Stimulated activated CD8-positive, alpha-beta memory T cell treated with anti-CD3 and anti-CD28 coated beads, Interleukin-12 subunit alpha, Interleukin-12 subunit beta, amount 100 ng/mL, for 24 hours (primary cell): ENCODE measurements around the gene OVOL2.

ENCODE experiments used
- DNase-seq: peaks from one replicate; pipeline ENCODE4 v3.0.0-alpha.2; 2020; ENCODE audit errors: extremely low read depth

Gene OVOL2

DNA sequence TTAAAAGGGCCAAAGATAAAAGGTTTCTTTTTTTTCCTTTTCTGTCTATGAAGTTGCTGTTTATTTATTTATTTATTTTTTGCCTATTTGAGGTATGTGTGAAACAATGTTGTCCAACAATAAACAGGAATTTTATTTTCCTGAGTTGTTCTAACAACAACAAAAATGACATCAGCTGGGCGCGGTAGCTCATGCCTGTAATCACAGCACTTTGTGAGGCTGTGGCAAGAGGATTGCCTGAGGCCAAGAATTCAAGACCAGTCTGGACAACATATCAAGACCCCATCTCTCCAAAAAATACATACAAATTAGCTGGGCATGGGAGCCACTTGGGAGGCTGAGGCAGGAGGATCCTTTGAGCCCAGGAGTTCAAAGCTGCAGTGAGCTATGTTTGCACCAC is 44.8 kb downstream of the OVOL2 start:
- no peak for DNase-seq

DNA sequence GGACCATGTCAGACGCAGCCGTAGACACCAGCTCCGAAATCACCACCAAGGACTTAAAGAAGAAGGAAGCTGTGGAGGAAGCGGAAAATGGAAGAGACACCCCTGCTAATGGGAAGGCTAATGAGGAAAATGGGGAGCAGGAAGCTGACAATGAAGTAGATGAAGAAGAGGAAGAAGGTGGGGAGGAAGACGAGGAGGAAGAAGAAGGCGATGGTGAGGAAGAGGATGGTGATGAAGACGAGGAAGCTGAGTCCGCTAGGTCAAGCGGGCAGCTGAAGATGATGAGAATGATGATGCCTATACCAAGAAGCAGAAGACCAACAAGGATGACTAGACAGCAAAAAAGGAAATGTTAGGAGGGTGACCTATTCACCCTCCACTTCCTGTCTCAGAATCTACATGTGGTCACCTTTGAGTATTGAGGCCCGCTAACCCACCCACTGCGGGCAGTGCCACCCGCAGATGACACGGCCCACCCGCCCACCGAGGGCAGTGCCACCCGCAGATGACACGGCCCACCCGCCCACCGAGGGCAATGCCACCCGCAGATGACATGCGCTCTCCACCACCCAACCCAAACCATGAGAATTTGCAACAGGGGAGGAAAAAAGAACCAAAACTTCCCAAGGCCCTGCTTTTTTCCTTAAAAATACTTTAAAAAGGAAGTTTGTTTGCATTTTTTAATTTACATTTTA is 45.6 kb downstream of the OVOL2 start:
- DNase-seq = no peak

- DNase-seq = no peak
Observed at GRCh38 chr20:18011482-18011881, 46.2 kb downstream of the OVOL2 start.

- DNase-seq = no peak
Observed at GRCh38 chr20:18009116-18009515, 48.6 kb downstream of the OVOL2 start.

DNA sequence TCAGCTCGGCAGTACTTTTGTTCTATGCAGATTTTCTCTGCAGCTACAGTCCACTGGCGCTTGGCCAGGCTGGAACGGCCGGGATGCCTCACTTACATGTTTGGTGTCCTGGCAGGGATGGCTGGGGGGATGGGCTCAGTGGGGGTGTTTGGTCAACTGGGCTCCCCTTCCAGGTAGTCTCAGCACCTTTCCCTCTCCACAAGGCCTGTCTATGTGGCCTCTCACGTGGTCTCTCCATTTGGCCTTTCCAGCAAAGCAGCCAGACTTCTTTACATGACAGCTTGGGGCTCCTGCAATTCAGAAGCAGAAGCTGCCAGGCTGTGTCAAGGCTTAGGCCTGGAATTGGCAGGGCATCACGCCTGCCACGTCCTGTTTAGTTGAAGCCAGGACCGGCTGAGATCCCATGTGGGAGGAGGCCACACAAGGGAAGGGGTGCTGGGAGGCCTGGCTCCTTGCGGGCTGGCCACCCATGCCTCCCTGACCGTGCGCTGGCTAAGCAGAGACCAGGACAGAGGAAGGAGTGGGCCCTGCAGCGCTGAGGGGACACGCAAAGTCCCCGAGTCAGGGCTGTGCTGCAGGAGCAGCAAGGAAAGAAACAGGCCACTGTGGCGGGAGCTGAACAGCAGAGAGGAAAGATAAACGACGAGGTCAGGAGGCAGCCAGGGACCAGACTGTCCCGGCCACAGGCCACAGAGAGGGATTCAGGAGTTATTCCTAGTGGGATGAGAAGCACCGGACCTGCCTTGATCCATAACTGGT is 50.0 kb downstream of the OVOL2 start:
- no peak for DNase-seq

DNA sequence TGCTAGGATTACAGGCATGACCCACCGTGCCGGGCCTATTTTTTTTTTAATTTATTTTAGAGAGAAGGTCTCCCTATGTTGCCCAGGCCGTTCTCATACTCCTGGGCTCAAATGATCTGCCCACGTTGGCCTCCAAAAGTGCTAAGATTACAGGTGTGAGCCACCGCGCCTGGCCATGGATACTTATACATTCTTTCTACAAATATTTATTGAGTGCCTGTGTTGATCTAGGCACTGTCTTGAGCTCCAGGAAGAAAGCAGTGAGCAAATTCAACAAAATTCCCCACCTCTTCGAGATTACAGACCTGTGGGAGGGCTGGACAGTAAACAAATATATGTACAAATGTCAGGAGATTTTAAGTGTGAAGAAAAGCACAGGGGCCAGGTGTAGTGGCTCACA is 51.0 kb downstream of the OVOL2 start:
- no peak for DNase-seq

DNA sequence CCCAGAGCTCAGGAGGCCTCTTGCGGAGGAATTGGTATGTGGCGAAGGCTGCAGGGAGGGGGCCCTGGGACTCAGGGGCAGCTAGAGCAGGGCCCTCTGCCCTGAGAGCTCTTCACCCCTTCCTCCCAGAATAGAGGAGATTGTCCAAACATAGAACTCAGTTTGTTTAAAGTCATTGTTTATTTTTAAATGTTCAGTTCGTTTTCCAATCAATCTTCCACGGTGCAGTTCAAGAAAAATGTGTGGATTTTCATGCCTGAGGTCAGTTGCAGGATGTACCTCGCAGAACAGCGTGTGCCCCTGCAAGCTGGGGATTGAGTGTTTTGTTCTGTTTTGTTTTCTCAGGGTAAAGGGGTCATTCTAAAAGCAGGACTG is 51.7 kb downstream of the OVOL2 start:
- no peak for DNase-seq

DNA sequence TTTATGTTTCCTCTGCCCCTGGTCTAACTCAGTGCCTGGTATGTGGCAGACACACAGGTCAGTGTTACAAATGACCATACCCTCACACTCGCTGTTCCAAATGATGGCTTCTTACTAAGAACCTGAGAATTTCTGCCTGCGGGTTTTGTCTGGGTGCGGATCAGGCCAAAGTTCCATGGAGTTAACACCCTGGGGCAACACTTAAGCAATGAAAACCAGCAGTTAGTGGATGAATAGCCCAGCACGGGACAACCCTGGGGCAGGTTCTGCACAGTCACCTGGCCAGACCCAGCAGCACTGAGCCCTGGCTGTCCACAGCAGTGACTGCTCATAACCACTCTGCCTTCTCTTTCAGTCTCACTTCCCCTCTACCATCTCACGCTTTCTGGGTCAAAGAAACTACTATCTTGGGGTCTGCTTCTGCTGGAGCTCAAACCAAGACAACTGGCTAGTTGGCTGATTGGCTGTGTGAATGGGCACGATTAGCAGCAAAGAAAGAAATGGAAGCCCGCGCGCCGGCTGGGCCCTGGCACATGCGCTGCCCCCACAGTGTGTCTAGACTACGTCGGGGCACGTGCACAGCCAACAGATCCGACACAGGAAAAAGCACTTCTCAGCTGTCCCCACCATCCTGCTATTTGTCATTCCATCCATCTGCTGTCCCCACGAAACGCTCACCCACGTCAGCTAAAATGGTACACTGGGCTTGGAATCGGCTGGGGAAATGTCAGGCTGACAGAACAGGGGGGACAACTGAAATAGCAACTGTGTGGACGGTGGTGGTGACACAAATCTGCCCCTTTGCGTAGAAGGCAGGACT is 52.3 kb downstream of the OVOL2 start:
- DNase-seq = no peak

DNA sequence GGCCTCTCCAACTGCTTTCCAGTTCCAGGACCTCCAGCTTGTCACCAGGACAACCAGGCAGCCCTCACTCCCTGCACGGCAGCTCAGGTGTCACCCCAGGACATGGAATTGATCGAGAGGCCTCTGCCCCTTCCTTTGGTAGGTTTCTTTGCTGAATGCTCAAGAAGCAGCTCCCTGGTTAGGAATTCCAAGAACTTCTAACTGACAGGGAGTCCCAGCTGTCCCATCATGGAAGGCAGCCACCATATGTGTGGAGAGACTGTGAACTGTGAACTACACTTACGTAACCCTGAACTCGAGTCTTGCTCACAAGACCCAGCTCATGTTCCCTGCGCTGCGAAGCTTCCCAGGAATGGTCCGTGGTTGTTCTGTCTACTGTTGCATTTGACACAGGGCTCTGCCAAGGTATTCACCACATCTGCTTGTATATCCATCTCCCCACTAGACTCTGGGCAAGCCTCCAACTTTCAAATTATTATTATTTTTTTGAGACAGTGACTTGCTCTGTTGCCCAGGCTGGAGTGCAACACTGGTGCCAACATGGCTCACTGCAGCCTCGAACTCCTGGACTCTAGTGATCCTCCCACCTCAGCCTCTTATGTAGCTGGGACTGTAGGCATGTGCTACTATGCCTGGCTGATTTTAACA is 53.2 kb downstream of the OVOL2 start:
- no peak for DNase-seq

- no peak for DNase-seq
Observed at GRCh38 chr20:18003897-18004296, 53.8 kb downstream of the OVOL2 start.

DNA sequence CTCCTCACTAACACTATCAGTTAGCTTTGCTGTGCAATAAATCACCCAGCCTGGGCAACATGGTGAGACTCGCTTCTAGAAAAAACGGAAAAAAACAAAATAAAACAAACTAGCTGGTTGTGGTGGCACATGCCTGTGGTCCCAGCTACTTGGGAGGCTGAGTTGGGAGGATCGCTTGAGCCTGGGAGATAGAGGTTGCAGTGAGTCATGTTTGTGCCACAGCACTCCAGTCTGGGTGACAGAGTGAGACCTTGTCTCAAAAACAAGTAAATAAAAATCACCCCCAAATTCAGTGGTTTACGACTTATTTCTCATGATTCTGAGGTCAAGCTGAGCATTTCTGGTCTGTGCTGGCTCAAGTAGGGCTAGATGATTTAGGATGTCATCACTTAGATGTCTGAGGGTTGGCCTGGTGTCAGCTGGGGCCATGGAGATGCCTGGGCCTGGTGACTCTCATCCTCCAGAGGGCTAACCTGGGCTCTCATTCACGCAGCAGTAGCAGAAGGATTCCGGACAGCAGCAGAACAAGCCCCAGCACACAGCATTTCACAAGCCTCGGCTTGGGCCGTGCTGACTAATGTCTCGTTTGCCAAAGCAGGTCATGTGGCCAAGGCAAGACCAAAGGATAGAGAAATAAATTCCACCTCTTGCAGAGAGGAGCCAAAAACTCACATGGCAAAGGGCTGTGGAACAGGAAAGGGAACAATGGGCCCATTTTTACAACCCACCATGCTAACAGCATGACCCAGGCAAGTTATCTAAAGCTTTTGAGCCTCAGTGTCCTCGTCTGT is 56.4 kb downstream of the OVOL2 start:
- DNase-seq = no peak

DNA sequence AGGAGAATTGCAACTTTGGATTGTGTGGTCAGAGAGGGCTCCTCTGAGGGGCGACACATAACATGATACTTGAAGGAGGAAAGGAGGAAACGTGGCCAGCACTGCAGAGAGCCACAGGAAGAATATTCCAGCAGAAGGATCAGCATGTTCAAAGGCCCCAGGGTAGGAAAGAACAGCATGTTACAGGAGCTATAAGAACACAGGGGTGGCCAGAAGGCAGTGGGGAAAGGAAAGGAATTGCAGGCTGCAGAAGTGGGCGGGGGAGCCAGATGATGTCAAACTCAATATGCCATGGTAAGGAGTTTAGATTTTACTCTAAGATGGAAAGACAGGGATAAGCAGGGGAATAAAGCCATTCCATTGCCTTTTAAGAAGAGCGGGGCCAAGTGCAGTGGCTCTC is 58.1 kb downstream of the OVOL2 start:
- no peak for DNase-seq

DNA sequence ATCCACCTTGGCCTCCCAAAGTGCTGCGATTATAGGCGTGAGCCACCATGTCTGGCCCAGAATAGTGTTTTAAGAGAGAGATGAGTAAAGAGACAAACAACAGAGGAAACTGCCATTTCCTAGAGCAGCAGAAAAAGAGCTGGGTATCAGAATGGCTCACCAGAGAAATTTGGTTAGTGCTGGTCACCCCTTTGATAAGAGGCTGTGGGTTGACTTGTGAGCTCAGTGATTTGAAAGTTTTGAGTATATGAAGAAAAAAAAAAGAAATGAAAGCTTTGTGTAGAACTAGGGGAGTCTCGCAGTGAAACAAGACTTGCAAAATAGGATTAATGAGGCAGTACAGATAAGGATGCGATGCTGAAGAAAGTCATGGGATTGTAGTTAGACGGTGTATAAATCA is 59.3 kb downstream of the OVOL2 start:
- DNase-seq = no peak

- DNase-seq = no peak
Observed at GRCh38 chr20:17995967-17996819, 61.5 kb downstream of the OVOL2 start.

GRCh38 chr20:17993546-17993945 is 64.2 kb downstream of the OVOL2 start:
- no peak for DNase-seq

GRCh38 chr20:17992847-17993513 is 64.7 kb downstream of the OVOL2 start:
- DNase-seq = no peak

DNA sequence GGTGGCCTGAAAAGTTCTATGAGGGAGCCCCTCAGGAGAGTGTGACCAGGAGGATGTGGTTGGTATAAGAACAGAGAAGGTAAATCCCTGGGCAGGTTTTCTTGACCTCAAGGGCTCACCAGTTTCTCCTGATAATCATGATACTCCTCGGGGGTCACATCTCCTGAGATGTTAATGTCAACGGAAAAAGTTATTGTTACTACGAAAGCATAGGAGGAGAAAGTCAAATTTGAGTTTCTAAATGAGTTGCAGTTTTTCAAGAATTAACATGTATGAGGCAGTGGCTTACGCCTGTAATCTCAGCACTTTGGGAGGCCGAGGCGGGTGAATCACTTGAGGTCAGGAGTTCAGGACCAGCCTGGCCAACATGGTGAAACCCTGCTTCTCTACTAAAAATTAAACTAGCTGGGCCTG is 65.5 kb downstream of the OVOL2 start:
- no peak for DNase-seq

- DNase-seq = no peak
Observed at GRCh38 chr20:17990278-17990972, 67.3 kb downstream of the OVOL2 start.

DNA sequence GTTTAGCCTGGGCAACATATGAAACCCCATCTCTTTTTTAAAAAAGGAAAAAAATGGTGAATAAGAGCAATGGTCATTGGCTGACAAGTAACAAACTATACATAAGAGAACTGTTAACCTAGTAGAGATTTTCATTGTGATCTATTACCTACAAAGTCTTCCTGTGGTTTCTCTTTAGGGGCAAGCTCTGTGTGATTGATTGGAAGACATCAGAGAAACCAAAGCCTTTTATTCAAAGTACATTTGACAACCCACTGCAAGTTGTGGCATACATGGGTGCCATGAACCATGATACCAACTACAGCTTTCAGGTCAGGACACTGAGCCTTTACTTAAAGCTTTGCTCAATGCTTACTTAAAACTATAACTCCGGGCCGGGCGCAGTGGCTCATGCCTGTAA is 69.7 kb downstream of the OVOL2 start:
- no peak for DNase-seq
